CD8-positive, alpha-beta memory T cell (primary cell): Measurements from ENCODE around the gene CDHR1. TPM values are rescaled to one million over a fixed set of nuclear protein-coding genes. Genes with fewer than 3 reads are reported as not detected.

ENCODE experiments used
- CTCF ChIA-PET: fragments of 350-600 bp; sonication (Branson Sonifier 250); formaldehyde crosslinking; loops from one replicate; lab custom pipeline; 2021; ENCODE audit warnings: antibody characterized with exemption; lab: Charles Lee
- POLR2A ChIA-PET: fragments of 350-600 bp; sonication (Branson Sonifier 250); formaldehyde crosslinking; loops from one replicate; lab custom pipeline; 2021; ENCODE audit warnings: antibody characterized with exemption; lab: Charles Lee
- DNase-seq, 5 donors: peaks; one replicate each; pipeline versions ENCODE4 v3.0.0 to v3.0.0-alpha.2; 2020 to 2022; ENCODE audit warnings: mixed read lengths in 1 of 5
- H3K27ac ChIP-seq: one replicate; pipeline ENCODE4 v1.7.0; 2013; ENCODE audit warnings: low read depth, mild to moderate bottlenecking, low read length, moderate library complexity
- H3K27me3 ChIP-seq: 2 replicates; pipeline ENCODE4 v1.7.0; 2013; ENCODE audit warnings: low read length, mild to moderate bottlenecking; ENCODE audit not compliant: insufficient read depth, poor library complexity, severe bottlenecking
- H3K36me3 ChIP-seq: 2 replicates; pipeline ENCODE4 v1.7.0; 2013; ENCODE audit warnings: mild to moderate bottlenecking, low read length, moderate library complexity; ENCODE audit not compliant: insufficient read depth
- H3K4me1 ChIP-seq: 2 replicates; pipeline ENCODE4 v1.7.0; 2013; ENCODE audit warnings: mild to moderate bottlenecking, low read length, moderate library complexity; ENCODE audit not compliant: insufficient read depth
- H3K4me3 ChIP-seq: 2 replicates; pipeline ENCODE4 v1.7.0; 2013; ENCODE audit warnings: mild to moderate bottlenecking, low read length
- H3K9me3 ChIP-seq: 2 replicates; pipeline ENCODE4 v1.7.0; 2013; ENCODE audit warnings: mild to moderate bottlenecking, low read length
- H3K27ac Mint-ChIP-seq, 8 donors: one replicate each; pipeline ENCODE4 v1.8.0; 2020 to 2021; ENCODE audit warnings: mixed read lengths in 8 of 8, mild to moderate bottlenecking in 6 of 8, inconsistent platforms in 3 of 8, moderate library complexity in 3 of 8
- H3K27me3 Mint-ChIP-seq, 2 donors: one replicate each; pipeline ENCODE4 v1.8.0; 2020 to 2021; ENCODE audit warnings: mixed read lengths in 2 of 2, mild to moderate bottlenecking in 1 of 2, moderate library complexity in 1 of 2
- H3K36me3 Mint-ChIP-seq, 3 donors: one replicate each; pipeline ENCODE4 v1.8.0; 2020 to 2021; ENCODE audit warnings: mixed read lengths in 3 of 3, inconsistent platforms in 1 of 3, mild to moderate bottlenecking in 1 of 3
- H3K4me1 Mint-ChIP-seq, 3 donors: one replicate each; pipeline ENCODE4 v1.8.0; 2020 to 2021; ENCODE audit warnings: mixed read lengths in 3 of 3, inconsistent platforms in 1 of 3, mild to moderate bottlenecking in 1 of 3
- H3K4me3 Mint-ChIP-seq, 7 donors: one replicate each; pipeline ENCODE4 v1.8.0; 2020 to 2021; ENCODE audit warnings: mixed read lengths in 7 of 7, mild to moderate bottlenecking in 6 of 7, moderate library complexity in 4 of 7, inconsistent platforms in 2 of 7
- H3K9me3 Mint-ChIP-seq, 5 donors: one replicate each; pipeline ENCODE4 v1.8.0; 2020 to 2022; ENCODE audit warnings: mixed read lengths in 5 of 5, mild to moderate bottlenecking in 3 of 5, moderate library complexity in 2 of 5, inconsistent platforms in 1 of 5
- polyA plus RNA-seq: library from polyadenylated mRNA; unstranded; fragments of 300-500 nt; fragmentation: Illumina TruSeq; gene quantifications from one replicate; pipeline ENCODE4 v1.2.3, GENCODE V29; 2021
- total RNA-seq, 2 experiments: library from RNA; stranded (reverse); gene quantifications; one replicate each; pipeline ENCODE4 v1.2.3, GENCODE V29; 2021

The CDHR1 gene
- total and polyA plus RNA-seq, 3 experiments from 2014 or later: 1.4 to 1.7 (median 1.4) TPM

GRCh38 chr10:84193846-84194423 is 402 bp upstream of the CDHR1 start:
- Mint-ChIP-seq H3K27ac (peak overlapping the region in 3 of 8 donors; percentile 43 to 74 (median 64)), H3K4me3 (peak overlapping the region; percentile 70 to 90 (median 74)), H3K4me1 (peaks cover 14 to 37% (median 25%) of the 10 kb centered on the region in 3 donors), H3K27me3 (peaks cover 5 to 9% of the 10 kb centered on the region in 2 donors), H3K9me3 (no peaks in the 10 kb centered on the region), H3K36me3 (no peaks in the 10 kb centered on the region)
- no peaks in the 10 kb centered on the region for H3K36me3 ChIP-seq
- H3K9me3 ChIP-seq: no peaks in the 10 kb centered on the region
- CTCF ChIA-PET: interaction anchor here (0.8 to 2.3 kb wide), 2 partner anchors 11 to 46 kb away, joined by 4 to 10 read pairs; no protein-coding TSS in a partner anchor
- POLR2A ChIA-PET: interaction anchor here (2.3 kb wide), 1 partner anchor 17 kb away, joined by 8 read pairs; no protein-coding TSS in a partner anchor
- no peak overlapping the region for H3K27ac ChIP-seq
- no peak for DNase-seq
- H3K4me3 ChIP-seq: no peak overlapping the region
- H3K4me1 ChIP-seq: peaks cover 28% of the 10 kb centered on the region
- peaks cover 19% of the 10 kb centered on the region for H3K27me3 ChIP-seq

- no peaks in the 10 kb centered on the region for H3K9me3 Mint-ChIP-seq
- H3K27ac Mint-ChIP-seq: peak overlapping the region in 5 of 8 donors; percentile 19 to 61 (median 47)
- peaks cover 5 to 9% of the 10 kb centered on the region in 2 donors for H3K27me3 Mint-ChIP-seq
- H3K27me3 ChIP-seq: peaks cover 19% of the 10 kb centered on the region
- no peaks in the 10 kb centered on the region for H3K9me3 ChIP-seq
- no peaks in the 10 kb centered on the region for H3K36me3 Mint-ChIP-seq
- no peak overlapping the region for H3K27ac ChIP-seq
- POLR2A ChIA-PET: interaction anchor here (2.3 kb wide), 1 partner anchor 18 kb away, joined by 8 read pairs; no protein-coding TSS in a partner anchor
- peaks cover 14 to 35% (median 23%) of the 10 kb centered on the region in 3 donors for H3K4me1 Mint-ChIP-seq
- peak overlapping the region; percentile 43 for H3K4me3 ChIP-seq
- CTCF ChIA-PET: interaction anchor here (0.9 to 1.5 kb wide), 4 partner anchors 10 to 47 kb away, joined by 3 to 9 read pairs (median 6); no protein-coding TSS in a partner anchor
- H3K4me1 ChIP-seq: peaks cover 27% of the 10 kb centered on the region
- H3K36me3 ChIP-seq: no peaks in the 10 kb centered on the region
- peak overlapping the region; percentile 69 to 90 (median 74) for H3K4me3 Mint-ChIP-seq
- DNase-seq: no peak
Measured at GRCh38 chr10:84195044-84195830, 900 bp downstream of the CDHR1 start.

GRCh38 chr10:84196083-84196482 is 1.7 kb downstream of the CDHR1 start:
- ChIA-PET POLR2A (no interaction called here), CTCF (interaction anchor here (1.5 to 2.3 kb wide), 2 partner anchors 9 to 48 kb away, joined by 8 to 9 read pairs; no protein-coding TSS in a partner anchor)
- H3K27ac Mint-ChIP-seq: peak overlapping the region in 1 of 8 donors; percentile 52
- no peaks in the 10 kb centered on the region for H3K36me3 Mint-ChIP-seq
- Histone ChIP-seq H3K4me1 (peaks cover 19% of the 10 kb centered on the region), H3K9me3 (no peaks in the 10 kb centered on the region), H3K36me3 (no peaks in the 10 kb centered on the region), H3K27me3 (peaks cover 19% of the 10 kb centered on the region), H3K4me3 (no peak overlapping the region), H3K27ac (no peak overlapping the region)
- peaks cover 6 to 27% (median 15%) of the 10 kb centered on the region in 3 donors for H3K4me1 Mint-ChIP-seq
- H3K9me3 Mint-ChIP-seq: no peaks in the 10 kb centered on the region
- peaks cover 5 to 9% of the 10 kb centered on the region in 2 donors for H3K27me3 Mint-ChIP-seq
- peak overlapping the region in 4 of 7 donors; percentile 11 to 74 (median 70) for H3K4me3 Mint-ChIP-seq
- DNase-seq: peak in 1 of 5 donors; percentile 1

- Histone ChIP-seq H3K27me3 (peaks cover 19% of the 10 kb centered on the region), H3K9me3 (no peaks in the 10 kb centered on the region), H3K36me3 (no peaks in the 10 kb centered on the region), H3K4me3 (no peak overlapping the region), H3K4me1 (peaks cover 13% of the 10 kb centered on the region), H3K27ac (no peak overlapping the region)
- peaks cover 0 to 20% (median 9%) of the 10 kb centered on the region in 3 donors for H3K4me1 Mint-ChIP-seq
- H3K27ac Mint-ChIP-seq: no peak overlapping the region
- POLR2A ChIA-PET: no interaction called here
- no peak overlapping the region for H3K4me3 Mint-ChIP-seq
- H3K9me3 Mint-ChIP-seq: no peaks in the 10 kb centered on the region
- H3K27me3 Mint-ChIP-seq: peaks cover 5 to 9% of the 10 kb centered on the region in 2 donors
- H3K36me3 Mint-ChIP-seq: no peaks in the 10 kb centered on the region
- DNase-seq: peak in 1 of 5 donors; percentile 22
- CTCF ChIA-PET: interaction anchor here (2.3 kb wide), 1 partner anchor 8 kb away, joined by 8 read pairs; no protein-coding TSS in a partner anchor
Measured at GRCh38 chr10:84196941-84197340, 2.6 kb downstream of the CDHR1 start.

GRCh38 chr10:84197643-84198042 is 3.3 kb downstream of the CDHR1 start:
- DNase-seq: no peak
- Histone ChIP-seq H3K27ac (no peak overlapping the region), H3K4me1 (peaks cover 13% of the 10 kb centered on the region), H3K4me3 (no peak overlapping the region), H3K9me3 (no peaks in the 10 kb centered on the region), H3K27me3 (peaks cover 19% of the 10 kb centered on the region), H3K36me3 (no peaks in the 10 kb centered on the region)
- CTCF ChIA-PET: interaction anchor here (2.3 kb wide), 1 partner anchor 8 kb away, joined by 8 read pairs; no protein-coding TSS in a partner anchor
- no peaks in the 10 kb centered on the region for H3K36me3 Mint-ChIP-seq
- peaks cover 0 to 20% (median 7%) of the 10 kb centered on the region in 3 donors for H3K4me1 Mint-ChIP-seq
- peak overlapping the region in 1 of 7 donors; percentile 28 for H3K4me3 Mint-ChIP-seq
- peak overlapping the region in 1 of 8 donors; percentile 54 for H3K27ac Mint-ChIP-seq
- no peaks in the 10 kb centered on the region for H3K9me3 Mint-ChIP-seq
- POLR2A ChIA-PET: no interaction called here
- H3K27me3 Mint-ChIP-seq: peaks cover 5 to 9% of the 10 kb centered on the region in 2 donors

- no peak overlapping the region for H3K27ac ChIP-seq
Measured at GRCh38 chr10:84198206-84198915, 4.0 kb downstream of the CDHR1 start.

GRCh38 chr10:84200537-84201243 is 6.4 kb downstream of the CDHR1 start:
- H3K4me3 Mint-ChIP-seq: no peak overlapping the region

More at GRCh38 chr10:84198206-84198915, 4.0 kb downstream of the CDHR1 start:
- Mint-ChIP-seq H3K4me3 (peak overlapping the region in 1 of 7 donors; percentile 28), H3K27me3 (peaks cover 5 to 9% of the 10 kb centered on the region in 2 donors), H3K36me3 (no peaks in the 10 kb centered on the region), H3K4me1 (peaks cover 0 to 20% (median 7%) of the 10 kb centered on the region in 3 donors), H3K27ac (peak overlapping the region in 3 of 8 donors; percentile 45 to 87 (median 69)), H3K9me3 (no peaks in the 10 kb centered on the region)
- Histone ChIP-seq H3K4me3 (no peak overlapping the region), H3K27me3 (peaks cover 13% of the 10 kb centered on the region), H3K4me1 (peaks cover 13% of the 10 kb centered on the region), H3K9me3 (no peaks in the 10 kb centered on the region), H3K36me3 (no peaks in the 10 kb centered on the region)
- DNase-seq: no peak
- POLR2A ChIA-PET: no interaction called here
- CTCF ChIA-PET: interaction anchor here (2.3 kb wide), 1 partner anchor 7 kb away, joined by 8 read pairs; no protein-coding TSS in a partner anchor

More at GRCh38 chr10:84200537-84201243, 6.4 kb downstream of the CDHR1 start:
- ChIA-PET CTCF (interaction anchor here (9.1 kb wide), 1 partner anchor 52 kb away, joined by 104 read pairs; no protein-coding TSS in a partner anchor), POLR2A (no interaction called here)
- Histone ChIP-seq H3K27me3 (no peaks in the 10 kb centered on the region), H3K27ac (no peak overlapping the region), H3K4me3 (no peak overlapping the region), H3K9me3 (no peaks in the 10 kb centered on the region), H3K36me3 (no peaks in the 10 kb centered on the region), H3K4me1 (no peaks in the 10 kb centered on the region)
- Mint-ChIP-seq H3K27ac (peak overlapping the region in 1 of 8 donors; percentile 86), H3K4me1 (peaks cover 0 to 5% (median 2%) of the 10 kb centered on the region in 3 donors), H3K36me3 (no peaks in the 10 kb centered on the region), H3K27me3 (peaks cover 5% of the 10 kb centered on the region in 2 donors), H3K9me3 (no peaks in the 10 kb centered on the region)
- DNase-seq: no peak
